Fibroblast of the conjunctiva (primary cell): ENCODE results near the gene CDCA4.

Source experiments
- DNase-seq: peaks from one replicate; pipeline ENCODE4 v3.0.0-alpha.2; 2010; ENCODE audit warnings: low read depth

Gene CDCA4

DNA sequence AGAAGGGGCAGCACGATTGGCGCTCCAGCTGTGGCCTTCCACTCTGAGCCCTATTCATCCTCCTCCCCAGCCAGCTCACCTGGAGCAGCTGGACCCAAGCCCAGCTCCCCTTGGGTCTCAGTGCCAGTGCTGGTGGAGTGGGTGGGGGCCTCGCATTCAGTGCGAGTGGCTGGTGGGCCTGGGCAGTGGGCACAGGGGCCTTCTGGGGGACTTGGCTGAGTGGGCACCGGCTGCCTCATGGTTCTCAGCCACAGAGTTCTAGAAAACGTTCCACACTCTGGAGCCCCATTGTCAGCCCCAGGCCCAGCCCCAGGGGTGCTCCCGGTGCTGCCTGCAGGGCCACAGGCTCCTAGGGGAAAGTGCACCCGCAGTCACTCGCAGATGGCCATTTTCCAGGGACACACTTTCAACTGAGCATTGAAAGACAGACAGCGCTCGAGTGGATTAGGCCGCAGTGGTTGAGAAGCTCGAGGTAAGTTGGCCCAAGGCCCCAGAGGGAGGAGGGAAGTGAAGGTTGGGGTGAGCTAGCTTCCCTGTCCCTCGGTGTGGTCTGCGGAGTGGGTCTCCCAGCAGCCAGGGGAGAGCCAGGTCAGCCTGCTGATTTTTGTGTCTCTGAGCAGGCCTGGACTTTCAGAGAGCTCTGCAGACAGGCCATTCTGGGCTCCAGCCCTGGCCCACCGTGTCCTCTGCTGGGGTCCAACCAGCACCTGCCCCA lies 31.5 kb downstream of the CDCA4 start:
- DNase-seq, result no peak

DNA sequence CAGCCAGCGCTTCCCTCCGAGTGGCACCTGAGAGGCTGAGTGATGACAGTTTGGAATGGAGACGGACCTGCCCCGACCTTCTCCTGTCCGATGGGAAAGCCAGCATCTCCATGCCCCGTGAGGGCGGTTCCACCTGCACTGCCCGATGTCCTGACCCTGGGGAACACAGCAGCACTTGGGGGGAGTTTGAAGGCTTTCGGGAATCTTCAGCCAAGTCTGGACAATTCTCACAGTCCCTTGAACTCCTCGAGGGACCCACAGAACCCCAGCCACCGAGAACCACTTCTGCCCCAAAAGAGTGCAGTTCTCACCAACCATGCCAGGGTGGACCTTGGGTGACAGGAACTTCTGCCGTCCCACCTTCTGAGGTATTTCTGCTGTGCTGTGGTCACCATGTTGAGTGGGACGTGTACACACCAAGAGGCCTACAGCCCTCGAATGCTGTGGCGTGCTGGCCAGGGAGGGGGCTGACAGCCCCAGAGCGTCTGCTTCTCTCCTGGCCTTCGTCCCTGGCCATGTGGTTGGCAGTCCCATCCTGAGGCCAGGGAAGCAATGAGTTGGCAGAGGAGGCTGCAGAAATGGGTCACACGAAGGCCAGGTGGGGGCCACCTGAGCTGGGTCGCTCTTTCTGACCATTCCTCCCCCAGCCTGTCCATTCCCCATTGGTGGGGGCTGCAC lies 34.3 kb downstream of the CDCA4 start:
- no peak for DNase-seq

DNA sequence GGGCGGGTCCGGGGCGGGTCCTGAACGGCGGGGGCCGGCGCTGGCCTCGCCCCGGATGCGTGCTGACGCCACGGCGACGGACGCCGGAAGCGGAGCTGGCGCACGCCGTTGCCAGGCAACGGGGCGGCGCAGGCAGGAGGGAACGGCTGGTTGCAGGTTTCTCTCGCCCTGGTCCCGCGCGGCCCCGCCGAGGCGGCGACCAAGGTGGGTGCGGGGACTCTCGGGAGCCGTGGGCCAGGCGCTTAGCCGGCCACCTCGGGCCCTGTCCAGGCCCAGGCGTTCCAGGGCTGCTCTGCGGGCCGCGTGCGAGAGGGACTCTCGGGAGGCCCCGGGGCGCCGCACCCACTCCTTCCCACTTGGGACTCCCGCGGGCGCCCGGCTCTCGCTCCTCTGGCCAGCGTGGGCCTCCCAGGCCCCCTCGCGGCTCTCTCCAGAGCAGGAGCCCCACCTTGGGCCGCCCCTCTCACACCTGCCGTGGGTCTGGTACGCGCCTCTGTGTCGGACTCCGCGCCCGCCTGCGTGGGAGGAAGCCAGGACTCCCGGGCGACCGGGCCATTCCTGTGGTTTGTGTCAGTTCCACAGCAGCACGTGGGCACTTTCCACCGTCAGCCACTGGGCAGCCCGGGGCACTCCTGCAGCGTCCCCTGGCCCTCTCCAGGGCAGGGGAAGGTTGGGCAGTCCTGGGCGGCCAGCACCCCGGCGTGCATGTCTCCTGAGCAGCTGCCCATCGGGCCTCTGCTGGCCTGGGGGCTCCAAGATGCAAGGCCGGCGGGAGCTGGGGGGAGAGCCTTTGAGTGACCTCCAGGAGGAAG lies 35.0 kb downstream of the CDCA4 start, which contains the start of gene CLBA1:
Gene CLBA1 (plus strand): TSS at position 114 of the 812 bp plus-strand sequence. CDS start 644 bp downstream, at position 758.
- peak; percentile 77 for DNase-seq

DNA sequence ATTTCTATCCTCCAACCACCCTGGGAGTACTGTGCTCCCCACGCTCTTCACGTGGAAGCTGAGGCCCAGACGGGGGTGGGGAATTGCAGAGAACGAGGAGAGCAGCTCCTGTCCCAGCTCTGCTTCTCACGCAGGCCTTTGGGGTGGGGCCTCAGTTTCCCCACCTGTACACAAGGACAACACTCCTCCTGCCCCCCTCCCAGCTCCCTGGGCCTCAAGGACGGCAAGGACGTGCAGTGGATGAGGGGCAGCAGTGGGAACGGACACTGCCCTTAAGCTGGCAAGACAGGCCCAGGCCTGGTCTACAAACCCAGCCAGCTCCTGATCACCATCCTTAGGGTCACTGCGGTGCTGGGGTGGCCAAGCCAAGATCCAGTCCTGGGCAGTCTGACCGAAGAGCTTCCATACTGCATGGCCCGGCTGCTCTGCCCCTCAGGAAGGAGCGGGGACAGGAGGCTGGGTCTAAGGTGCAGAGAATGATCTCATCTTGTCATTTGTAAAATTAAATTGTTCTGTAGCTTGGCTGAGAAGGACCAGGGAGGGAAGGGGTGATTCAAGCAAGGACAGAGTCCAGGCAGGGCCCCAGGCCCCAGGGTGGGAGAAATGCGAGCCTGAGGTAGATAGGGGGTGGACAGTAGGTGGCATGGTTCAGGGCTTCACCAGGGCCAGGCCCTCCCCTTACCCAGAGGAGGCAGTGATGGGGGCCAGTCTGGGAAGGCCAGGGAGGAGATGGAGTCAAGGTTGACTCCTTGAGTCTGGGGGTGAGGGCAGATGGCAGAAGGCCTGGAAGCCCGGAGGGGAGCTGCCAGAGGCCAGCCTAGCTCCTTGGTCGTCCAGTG lies 36.6 kb downstream of the CDCA4 start:
- no peak for DNase-seq

DNA sequence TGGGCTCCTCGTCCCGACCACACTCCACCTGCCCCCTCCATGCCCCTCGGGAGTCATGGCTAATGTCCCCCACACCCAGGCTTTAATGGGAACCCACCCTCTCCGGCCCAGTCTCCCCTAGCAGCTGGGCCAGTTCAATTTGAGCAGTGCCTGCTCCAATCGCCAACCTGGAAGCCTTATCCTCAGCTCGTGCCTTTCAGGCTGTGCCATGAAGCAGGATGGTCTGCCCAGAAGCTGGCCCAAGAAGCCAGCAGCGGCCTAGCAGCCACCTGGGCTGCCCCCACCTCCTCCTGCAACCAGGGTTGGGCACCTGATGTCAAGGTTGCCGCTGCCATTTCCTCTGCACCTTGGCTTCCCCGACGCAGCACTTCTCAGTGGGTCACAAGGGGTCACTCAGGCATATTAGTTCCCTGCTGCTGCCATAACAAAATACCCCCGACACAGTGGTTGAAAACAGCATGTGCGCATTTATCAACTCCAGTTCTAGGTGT lies 37.6 kb downstream of the CDCA4 start:
- no peak for DNase-seq

DNA sequence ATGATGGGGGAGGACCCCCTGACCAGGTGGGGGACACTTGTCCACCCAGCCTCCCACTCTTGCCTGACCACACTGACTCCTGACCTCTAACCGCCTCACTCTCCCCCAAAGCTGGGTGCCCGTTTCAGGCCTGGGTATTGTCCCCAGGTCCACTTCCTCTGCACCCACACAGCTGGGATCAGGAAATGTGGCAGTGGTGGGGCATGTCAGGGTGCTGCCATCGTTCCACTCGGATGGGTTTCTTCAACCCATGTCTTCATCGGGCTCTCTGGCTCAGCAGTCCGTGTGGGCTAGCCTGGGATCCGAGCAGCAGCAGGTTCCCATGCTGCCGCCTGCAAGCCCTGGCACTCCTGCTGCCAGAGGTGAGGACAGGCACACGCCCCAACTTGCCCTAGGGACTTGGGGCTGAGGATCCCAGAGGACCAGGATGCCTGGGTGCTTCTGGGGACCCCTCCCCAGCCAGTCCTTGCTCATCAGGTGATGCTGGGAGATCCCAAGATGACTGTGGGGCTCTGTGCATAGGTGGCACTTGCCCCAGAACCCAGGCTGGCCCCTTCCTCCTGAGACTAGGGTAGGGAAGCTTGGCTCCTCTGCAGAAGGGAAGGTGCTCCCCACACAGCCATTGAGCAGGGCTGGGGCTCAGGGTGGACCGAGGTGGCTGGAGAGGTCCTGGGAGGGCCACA lies 38.2 kb downstream of the CDCA4 start:
- no peak for DNase-seq

DNA sequence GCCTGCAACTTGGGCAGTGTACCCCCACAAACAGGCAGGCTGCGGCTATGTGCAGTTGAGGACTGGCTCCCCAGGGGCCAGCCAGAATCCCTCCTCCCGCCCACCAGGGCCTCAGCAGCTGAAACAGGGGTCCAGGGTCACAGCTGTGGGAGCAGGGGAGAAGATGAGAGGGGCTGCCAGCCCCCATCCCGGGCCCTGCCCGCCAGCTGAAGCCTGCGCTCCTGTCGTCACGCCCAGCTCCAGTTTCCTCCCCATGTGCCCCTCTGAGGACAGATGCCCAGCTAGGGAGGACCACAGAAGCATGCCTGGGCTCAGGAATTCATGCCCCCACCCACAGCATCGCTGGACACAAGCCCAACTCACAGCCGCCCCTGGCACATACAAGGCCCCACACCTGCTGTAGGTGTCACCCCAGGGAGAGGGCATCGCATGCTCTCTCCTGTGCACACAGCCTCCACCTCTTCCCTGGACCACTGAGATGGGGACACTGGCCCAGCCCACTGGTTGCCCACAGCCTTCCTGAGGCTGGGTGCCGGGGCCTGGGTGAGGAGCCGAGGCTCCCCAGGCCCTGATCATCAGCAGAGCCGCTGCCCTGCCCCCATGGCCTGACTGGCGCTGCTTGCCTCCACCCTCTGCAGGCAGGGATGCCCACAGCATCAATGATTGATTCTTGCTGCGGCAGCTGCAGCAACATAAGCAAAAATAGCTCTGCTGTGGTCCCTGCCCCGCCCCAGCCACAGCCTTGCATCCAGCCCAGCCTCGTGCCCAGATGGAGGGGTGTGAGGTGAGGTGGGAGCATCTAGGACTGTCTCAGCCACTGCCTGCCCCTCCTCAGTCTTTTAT lies 39.0 kb downstream of the CDCA4 start:
- DNase-seq, result no peak

DNA sequence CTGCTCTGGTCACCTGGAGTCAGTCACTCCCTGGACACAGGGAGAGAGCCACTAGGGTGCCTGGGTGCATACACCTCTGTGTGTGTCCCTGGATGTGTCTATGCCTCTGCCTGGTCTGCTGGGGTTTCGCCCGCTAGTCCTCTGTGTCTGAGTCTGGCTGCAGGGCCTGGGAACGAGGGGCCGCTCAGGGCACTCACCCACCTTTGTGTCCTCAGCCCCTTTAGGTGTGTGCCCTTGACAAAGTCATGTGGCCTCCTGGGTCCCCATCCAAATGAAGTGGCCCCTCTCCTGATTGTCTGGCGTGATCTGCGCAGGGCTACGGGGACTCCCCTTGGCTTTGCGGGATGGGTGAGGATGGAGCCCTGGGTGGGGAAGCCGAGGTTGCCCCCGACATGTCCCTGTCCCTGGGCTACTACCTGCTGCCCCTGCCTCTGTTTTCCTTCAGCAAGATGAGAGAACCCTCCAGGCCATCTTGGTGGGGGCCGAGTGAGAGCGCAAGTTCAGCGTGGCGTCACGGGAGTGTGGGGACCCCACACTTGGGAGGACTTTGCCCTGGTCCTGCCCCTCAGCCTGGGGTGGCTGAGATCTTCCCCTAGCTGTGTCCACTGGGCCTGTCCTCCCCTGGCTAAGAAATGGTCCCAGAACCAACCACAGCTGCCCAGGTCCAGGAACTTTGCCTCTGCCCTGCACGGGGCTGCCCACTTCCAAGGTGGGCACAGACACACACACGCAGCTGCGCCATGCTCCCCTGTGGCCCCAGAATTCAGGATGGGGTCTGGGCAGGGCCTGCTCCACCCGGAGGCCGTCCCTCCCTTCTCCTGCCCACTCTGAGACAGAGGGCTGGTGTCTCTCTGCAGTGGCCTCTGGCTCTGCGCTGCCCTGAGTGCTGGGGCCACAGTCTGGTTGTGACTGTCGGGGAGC lies 40.0 kb downstream of the CDCA4 start:
- no peak for DNase-seq

DNA sequence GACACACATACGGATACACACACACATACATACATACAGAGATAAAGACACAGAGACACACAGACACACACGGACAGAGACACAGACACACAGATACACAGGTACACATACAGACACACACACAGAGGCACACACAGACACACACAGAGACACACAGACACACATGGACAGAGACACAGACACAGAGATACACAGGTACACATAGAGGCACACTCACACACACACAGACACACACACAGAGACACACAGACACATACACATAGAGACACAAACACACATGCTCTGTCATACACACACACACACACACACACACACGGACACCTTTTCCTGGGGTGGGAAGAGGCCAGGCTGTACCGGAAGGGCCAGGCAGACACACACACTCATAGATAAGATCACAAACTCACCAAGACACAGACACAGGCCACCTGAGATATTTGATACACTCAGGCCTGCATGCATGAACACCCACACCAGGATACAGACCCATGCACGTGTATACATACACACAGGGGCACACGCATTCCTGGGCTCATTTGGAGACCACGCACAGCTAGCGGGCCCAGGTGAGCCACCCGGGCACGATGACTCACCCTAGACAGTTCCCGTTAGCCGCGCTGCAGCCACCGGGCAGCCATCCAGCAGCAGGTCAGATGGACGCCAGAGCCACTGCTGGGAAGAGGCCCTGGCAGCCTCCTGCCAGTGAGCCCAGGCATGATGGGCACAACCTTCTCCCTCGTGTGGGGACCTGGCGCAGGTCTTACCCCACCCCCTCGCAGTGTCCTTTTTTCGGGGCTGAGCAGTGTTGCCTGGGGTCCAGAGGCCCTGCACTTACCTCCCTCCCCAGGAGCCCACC lies 40.9 kb downstream of the CDCA4 start:
- DNase-seq, result no peak

DNA sequence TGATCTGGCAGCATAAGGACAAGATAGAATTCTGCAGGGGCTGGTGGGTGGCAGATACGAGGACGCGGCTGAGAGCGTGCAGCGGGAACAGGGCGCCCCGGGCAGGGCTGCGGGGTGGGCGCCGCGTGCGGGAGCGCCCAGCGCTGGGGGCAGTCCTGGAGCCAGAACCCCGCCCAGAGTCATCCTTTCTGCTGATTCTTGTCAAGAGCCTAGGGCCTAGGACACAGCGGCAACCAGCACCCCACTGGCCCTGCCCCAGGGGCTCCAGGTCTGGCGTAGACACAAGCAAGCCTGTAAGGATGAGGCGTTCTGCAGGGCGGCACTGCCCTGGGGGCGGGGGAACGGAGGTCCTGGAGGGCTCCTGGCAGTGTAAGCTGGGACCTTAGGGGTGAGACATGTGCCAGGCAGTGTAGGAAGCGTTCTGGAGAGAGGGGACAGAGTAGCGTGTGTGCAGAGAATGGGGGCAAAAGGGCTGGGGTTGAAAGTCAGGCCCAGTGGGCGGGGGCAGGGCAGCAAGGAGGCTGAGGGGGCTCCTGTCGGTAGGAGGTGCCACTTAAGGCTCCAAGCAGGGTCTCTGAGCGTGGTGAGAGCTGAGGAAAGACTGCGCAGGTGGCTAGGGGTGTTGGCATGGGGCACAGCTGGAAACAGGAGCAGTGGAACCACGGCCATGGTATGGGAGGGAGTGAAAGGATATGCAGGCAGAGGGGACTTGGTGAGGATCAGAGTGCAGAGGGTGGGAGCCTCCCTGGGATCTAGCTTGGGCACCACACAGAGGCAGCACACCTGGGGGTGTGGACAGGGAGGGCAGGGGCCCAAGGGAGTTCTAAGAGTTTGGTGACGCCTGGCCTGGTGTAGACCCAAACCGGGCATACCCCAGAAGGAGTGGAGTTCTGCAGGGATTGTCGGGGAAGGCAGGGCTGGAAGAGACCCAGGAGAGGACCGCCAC lies 41.9 kb downstream of the CDCA4 start:
- no peak for DNase-seq

DNA sequence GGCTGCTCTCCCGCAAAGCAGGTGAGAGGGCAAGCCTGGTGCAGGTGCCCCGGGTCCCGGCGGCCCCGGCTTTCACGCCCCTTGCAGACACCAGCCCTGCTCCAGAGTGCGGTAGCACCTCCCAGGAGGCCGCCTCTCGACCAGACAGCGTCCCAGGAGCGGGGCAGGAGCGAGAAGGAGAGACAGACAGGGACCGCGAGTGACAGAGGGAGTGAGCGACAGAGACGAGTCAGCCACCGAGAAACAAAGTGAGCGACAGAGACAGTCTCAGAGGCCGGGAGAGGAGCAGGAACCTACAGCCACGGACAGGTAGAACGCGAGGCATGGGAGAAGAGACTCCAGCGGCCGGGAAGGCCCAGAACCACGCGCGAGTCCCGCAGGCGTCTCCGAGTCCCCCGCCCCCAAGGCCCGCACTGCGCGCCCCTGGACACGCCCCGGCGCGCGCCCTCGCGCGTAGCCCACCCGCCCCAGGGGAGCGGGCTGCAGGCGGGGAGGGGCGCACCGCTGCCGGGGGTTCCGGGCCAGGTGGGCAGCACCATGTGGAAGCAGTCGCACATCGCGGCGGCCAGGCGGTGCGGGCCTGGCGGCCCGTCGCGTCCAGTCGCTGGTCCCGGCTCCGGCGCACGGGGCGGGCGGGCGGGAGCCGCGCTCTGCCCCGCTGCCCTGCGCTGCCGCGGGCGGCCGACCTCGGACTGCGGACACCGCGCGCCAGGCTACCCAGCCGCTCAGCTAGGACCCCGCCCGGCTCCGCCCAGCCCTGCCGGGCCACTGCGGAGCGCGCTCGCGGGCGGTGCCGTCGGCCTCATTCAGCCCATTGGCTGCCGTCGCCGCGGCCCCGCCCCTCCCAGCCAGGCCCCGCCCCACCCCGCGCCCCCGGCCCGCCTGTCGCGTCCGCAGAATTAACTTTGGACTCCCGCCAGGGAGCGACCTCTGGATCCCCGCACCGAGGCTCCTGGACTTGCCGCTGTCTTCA lies 42.9 kb downstream of the CDCA4 start, which contains the start of gene AHNAK2:
Gene AHNAK2 (minus strand): TSS at position 694 of the 973 bp plus-strand sequence. CDS start 137 bp downstream, at position 557.
- peak; percentile 51 for DNase-seq

DNA sequence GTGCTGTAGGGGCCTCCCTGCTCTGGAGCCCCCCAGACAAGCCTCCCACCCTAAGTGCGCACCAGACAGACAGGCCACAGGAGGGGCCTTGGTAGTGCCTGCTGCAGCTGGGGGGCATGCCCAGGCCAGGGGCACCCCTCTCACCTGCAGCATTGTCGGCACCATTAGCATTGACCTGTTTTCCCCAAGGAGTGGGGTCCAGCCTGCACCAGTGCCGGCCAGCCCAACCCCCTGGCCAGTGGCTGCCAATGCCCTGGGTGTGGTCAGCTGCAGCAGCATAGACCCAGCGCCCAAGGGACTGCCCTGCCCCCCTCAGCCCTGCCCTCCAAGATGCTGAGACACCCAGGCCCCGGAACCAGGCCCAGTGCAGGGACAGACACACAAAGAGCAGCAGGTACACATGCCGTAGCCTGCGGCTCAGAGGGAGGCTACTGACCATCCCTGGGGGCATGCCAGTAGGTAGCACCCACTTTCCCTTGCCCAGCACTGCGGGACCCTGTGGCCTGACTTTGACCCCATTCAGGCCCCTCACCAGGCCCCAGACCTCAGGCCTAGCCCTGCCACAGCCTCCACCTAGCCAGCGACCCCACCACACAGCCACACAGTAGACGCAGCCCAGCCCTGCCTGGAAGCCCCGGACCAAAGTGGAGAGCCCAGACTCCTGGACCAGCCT lies 43.7 kb downstream of the CDCA4 start:
- DNase-seq, result no peak

DNA sequence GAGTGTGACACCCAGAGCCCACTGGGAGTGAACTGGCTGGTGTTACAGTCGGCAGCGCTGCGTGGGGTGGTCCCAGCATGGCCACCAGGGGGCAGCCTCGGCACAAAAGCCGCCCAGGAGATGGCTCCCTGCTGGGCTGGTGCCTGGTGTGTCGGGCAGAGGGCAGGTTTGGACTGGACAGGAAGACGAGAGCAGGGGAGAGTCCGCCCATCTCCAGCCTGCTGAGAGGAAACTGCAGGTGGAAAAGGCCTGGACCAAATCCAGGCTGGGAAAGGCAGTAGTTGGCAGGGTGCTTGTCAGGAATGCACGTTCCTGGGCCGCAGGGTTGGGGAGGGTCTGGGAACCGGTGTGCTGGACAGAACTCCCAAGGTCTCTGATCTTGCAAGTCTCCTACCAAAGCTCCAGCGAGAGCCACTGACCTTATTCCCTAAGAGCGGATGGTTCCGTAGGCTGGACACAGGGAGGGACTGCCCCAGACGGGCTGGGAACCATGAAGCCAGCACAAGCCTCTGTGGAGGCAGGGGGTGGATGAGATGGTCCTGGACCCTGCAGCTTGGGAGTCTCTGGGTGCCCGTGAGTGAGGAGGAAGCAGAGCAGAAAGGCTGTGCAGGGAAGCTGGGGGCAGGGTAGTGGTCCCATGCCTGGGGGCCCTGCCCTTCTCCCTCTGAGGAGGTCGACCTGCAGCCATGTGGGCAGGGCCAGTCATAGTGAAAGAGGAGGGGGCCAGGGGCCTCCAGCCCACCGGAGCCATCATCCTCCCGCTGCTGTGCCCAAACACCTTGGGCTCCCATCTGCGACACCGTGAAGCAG lies 44.5 kb downstream of the CDCA4 start:
- DNase-seq, result peak; percentile 64
